ENCODE measurements around the gene CKMT2. TPM values are rescaled to one million over a fixed set of nuclear protein-coding genes. Genes with fewer than 3 reads are reported as not detected.

Gene CKMT2
- total and polyA plus RNA-seq, 2 donors (not counting 3 experiments of a cell fraction or from before 2014, with no cell fraction given): not detected

- ChIA-PET CTCF (interaction anchor here (0.6 to 3.5 kb wide), 20 partner anchors 9 to 970 kb away, joined by 3 to 50 read pairs (median 5); partner anchors contain the start of gene CKMT2), POLR2A (no interaction called here)
- intact Hi-C loops (cut with micrococcal nuclease) (loop anchor here (1.0 to 10.0 kb wide), 6 partner anchors 106 to 1101 kb away; partner anchors contain the start of genes FAM151B and ZCCHC9), dilution Hi-C loops (cut with MboI; ENCODE audit: extremely low pct_ligation_motif_present, low sequenced_read_pairs) (no loop called here)
- no peak overlapping the region for H3K27ac ChIP-seq (ENCODE audit: insufficient read depth, low read depth, low read length)
- H3K4me3 ChIP-seq (replicated peaks in 1 of 3; ENCODE audit: insufficient read depth in 1 of 3, low read depth in 1 of 3, low read length in 3 of 3): no peak overlapping the region
- H3K4me2 ChIP-seq (ENCODE audit: insufficient read depth, low read length): no peak overlapping the region
- H2AFZ ChIP-seq (ENCODE audit: low read depth, low read length): no peak overlapping the region
- H3K9me1 ChIP-seq (replicated peaks; ENCODE audit: control insufficient read depth, extremely low read depth, insufficient read depth, low read length): no peaks in the 10 kb centered on the region
- no peaks in the 10 kb centered on the region for H3K4me1 ChIP-seq (ENCODE audit: control insufficient read depth, extremely low read depth, insufficient read depth, low read length)
- TF ChIP-seq POLR2A (IDR thresholded peaks at IDR 0.05; ENCODE audit: low read depth, low read length) (no peak), CTCF (IDR thresholded peaks at IDR 0.05; ENCODE audit: extremely low read depth in 1 of 2, insufficient read depth in 1 of 2, low read depth in 1 of 2, low read length in 2 of 2) (no peak), EZH2 (IDR thresholded peaks at IDR 0.05; ENCODE audit: borderline replicate concordance, low read depth, low read length, severe bottlenecking) (no peak), MYC (IDR thresholded peaks at IDR 0.05; ENCODE audit: low read depth, low read length) (no peak), MAX (IDR thresholded peaks at IDR 0.05; ENCODE audit: insufficient read depth, insufficient read length) (no peak), JUN (IDR thresholded peaks at IDR 0.05; ENCODE audit: borderline replicate concordance, insufficient read depth, insufficient read length, low read depth) (no peak), GATA2 (IDR thresholded peaks at IDR 0.05; ENCODE audit: insufficient read depth, insufficient read length, low read depth, low read length) (no peak), FOS (IDR thresholded peaks at IDR 0.05; ENCODE audit: borderline replicate concordance, insufficient read depth, low read length) (no peak), POLR2AphosphoS5 (IDR thresholded peaks at IDR 0.05; ENCODE audit: insufficient read depth, low read depth, low read length) (no peak)
- H4K20me1 ChIP-seq (replicated peaks; ENCODE audit: control insufficient read depth, extremely low read depth, insufficient read depth, low read length): no peaks in the 10 kb centered on the region
- peaks cover 5 to 9% of the 10 kb centered on the region in 2 experiments for H3K27me3 ChIP-seq (ENCODE audit: control insufficient read depth in 2 of 2, insufficient read depth in 2 of 2, low read length in 2 of 2)
- no peaks in the 10 kb centered on the region for H3K36me3 ChIP-seq (ENCODE audit: control insufficient read depth in 2 of 2, extremely low read depth in 1 of 2, insufficient read depth in 2 of 2, low read length in 2 of 2)
- DNase-seq (ENCODE audit: low read depth, low spot score) (no peak), FAIRE-seq (no peak)
- no TSS peak for BruUV-seq (replicated peaks)
- no peak overlapping the region for H3K9ac ChIP-seq (replicated peaks; ENCODE audit: extremely low read depth, insufficient read depth, low read length)
- H3K9me3 ChIP-seq (replicated peaks; ENCODE audit: control insufficient read depth, insufficient read depth, low read length): no peaks in the 10 kb centered on the region
- H3K79me2 ChIP-seq (ENCODE audit: control insufficient read depth, insufficient read depth, low read length): no peaks in the 10 kb centered on the region
Measured at GRCh38 chr5:81195335-81195929, 37.7 kb upstream of the CKMT2 start.
